ENCODE measurements around the gene NPC2.

Gene NPC2

DNA sequence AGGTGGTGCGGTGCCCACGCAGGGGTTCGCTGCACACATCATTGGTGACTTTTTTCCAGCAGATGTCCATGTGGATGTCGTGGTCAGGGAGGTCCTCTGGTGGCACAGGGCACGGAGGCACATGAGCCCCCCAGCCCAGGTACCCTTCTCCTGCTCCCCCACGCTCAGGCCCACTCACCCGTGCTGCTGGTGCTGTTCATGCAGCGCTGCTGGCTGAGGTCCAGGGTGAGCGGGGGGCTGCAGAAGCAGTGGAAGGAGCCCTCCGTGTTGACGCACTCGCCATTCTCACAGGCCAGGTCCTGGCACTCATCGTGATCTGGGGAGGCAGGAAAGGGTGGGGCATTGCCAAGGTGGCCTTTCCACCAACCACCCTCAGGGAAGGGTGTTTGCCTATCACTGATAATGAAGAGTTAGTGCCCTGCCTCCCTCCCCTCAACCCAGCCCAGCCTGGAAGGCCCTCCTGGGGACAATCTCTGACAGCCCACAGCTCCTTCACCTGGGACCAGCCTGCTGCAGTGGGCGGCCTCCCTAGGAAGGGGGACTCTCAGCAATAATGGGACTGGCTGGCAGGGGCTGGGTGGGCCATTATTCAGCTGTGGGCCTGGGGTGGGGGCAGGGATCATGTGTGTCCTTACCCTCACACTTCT, 10.3 kb upstream of the NPC2 start:
- DNase-seq (ENCODE audit: low read depth, low spot score), result no peak

- DNase-seq (ENCODE audit: low read depth, low spot score), result no peak
These were observed 9.3 kb upstream of the NPC2 start for GRCh38 chr14:74502236-74503019.

DNA sequence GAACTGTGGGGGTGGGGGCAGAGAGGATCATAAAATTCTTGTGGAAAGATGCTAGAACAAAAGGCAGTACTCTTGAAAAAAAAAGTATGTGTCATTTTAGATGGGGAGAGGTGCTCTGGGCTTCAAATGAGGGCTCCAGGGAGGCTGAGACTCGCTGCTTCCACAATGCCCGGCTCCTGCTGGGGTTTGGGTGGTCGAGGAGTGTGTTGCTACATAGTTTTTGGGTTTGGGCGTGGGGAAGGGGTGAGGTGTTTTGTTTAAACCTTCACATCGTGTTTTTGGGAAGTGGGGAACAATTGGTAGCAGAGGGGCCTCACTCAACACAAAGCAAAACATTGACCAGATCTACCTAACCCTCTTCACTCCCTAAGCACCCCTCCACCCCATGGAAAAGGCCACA, 8.6 kb upstream of the NPC2 start:
- no peak for DNase-seq (ENCODE audit: low read depth, low spot score)

- DNase-seq (ENCODE audit: low read depth, low spot score), result no peak
These were observed 8.1 kb upstream of the NPC2 start for GRCh38 chr14:74501135-74501614.

DNA sequence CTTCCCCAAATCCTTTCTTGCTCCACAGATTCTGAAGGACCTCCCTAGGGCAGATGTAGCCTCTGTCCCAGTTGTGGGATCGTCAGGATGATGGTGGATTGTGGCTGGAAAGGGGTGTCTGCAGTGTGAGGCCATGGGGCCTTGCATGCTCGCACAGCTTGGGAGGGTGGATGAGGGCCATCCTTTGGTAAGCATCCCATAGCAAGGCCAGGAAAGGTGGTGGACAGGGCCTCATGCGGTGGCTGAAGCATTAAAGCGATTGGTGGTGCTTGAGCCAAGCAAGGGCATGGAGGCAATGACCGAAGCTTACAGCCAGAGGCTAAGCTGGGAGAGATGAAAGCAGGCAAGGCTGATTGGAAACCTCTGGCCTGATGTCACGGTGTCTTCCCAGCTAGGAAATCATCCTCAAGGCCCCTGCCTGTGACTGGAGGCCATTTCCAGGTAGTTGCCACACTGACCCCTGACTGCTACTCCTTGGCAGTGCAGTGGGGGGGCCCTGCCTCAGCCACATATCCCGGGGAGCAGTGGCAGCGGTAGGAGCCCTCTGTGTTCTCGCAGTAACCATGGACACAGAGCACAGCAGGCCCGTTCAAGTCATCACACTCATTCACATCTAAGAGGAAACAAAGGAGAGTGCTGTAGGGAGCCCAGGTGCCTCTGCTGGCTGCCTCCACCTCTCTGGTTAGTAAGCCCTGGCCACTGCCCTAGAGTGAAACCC, 7.5 kb upstream of the NPC2 start:
- DNase-seq (ENCODE audit: low read depth, low spot score), result no peak

DNA sequence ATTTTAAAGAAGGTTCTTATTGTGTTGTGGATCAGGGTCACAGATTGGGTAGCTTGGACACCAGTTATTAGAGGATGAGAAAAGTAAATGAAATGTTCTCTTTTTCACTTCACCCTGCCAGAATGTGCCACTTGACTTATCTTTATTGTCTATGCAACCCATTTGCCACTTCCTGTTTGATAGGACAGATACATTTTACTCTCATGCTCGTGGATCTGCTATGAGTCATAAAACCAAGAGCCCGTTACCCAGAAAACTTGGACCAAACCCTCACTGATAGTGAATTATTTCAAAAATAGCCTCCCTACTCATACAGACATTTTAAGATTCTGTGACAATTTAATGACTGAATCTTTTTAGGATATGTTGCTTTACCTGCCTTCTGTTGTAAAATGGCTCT, 2.3 kb upstream of the NPC2 start:
- no peak for DNase-seq (ENCODE audit: low read depth, low spot score)

DNA sequence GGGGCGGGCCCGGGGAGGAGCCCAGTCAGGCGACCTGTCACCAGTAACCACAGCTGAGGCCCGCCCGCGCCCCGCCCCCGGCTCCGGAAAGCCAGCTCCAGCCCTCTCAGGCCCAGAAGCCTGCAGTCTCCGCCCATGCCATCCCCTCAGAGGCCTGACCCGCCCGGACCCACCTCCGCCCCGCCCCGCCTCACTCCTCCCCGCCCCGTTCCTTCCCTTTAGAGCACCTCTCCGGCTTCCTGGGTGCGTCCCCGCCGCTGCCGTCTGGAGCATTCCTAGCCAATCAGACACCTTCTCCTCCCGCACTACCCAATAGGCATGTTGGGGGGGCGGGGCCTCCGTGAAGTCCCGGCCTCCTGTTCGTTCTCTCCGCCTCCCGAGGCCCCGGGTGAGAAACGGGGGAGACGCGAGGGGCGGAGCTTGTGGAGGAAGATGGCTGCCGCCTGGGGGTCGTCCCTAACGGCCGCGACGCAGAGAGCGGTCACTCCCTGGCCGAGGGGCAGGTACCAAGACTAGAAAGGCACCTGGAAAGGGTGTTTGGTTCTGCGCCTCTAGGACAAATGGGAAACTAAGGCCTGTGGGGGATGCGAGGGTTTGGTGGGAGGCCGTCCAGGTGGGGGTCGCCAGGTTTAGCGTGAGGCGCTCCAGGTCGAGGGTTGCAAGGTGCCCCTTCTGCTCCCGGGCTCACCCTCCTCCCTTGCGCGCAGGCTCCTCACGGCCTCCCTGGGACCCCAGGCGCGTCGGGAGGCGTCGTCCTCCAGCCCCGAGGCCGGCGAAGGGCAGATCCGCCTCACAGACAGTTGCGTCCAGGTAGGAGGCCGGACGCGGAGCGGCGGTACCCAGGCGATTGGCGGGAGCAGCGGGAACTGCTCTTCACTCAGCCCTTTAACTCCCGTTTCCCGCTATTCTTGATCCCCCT, 497 bp upstream of the NPC2 start, which contains the start of gene ISCA2:
TSS of gene ISCA2 (plus strand) at position 423 of the 919 bp plus-strand sequence. CDS start at position 433, 10 bp downstream.
- peak; percentile 87 for DNase-seq (ENCODE audit: low read depth, low spot score)

GRCh38 chr14:74491956-74492775, 939 bp downstream of the NPC2 start:
- no peak for DNase-seq (ENCODE audit: low read depth, low spot score)

DNA sequence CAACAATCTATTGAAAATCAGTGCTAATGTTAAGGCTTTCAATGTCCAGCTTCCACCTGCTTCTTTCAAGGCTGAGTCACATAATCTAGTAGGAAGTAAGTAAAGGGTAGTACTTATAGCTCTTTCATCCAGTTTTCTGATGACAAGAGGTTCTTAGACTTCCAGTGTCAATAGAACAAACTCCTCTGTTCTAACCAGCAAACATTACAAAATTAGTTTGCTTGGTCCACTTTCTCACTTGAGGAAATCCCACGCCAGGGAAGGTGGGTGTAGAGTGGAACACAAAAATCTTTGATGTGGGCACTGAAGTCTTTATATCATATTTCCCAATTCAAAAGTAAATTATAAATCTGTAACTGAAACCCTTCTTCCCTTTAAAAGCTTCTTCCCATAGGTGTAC, 2.6 kb downstream of the NPC2 start:
- DNase-seq (ENCODE audit: low read depth, low spot score), result no peak

- no peak for DNase-seq (ENCODE audit: low read depth, low spot score)
These were observed 4.2 kb downstream of the NPC2 start for GRCh38 chr14:74488786-74489397.

DNA sequence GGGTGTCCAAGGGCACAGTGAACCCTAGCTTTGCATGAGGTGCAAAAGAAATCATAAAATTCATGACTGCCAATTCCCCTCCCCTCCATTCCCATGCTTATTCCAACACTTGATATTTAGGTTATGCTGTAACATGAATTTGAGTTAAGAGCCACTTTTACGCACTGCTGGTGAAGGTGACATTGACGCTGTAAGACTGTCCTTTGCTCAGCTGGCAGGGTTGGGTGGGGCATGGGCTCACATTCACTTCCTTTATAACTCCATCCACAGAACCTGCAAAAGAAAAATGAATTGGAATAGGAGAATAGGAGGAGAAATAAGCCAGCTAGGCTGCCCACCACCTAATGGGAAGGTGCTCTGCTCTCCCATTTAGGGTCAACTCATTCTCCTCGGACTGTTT, 6.9 kb downstream of the NPC2 start:
- DNase-seq (ENCODE audit: low read depth, low spot score), result no peak

DNA sequence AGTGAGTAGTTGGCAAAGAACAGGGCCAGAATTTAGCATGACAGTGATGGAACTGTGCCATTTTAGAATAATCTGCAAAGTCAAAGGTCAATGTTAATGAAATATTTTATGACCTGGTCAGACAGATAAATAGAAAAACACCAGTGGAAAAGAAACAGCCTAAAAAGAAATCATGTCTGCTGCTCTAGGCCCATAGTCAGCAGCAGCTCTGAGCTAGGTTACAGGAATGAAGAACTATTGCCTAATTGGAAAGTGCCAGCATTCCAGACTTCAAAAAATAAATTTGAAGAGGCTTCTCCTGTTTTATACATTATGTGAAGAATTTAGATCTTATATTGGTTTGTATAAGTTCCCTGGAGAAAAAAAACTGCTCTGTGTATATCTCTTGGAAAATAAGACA, 9.8 kb downstream of the NPC2 start:
- DNase-seq (ENCODE audit: low read depth, low spot score), result no peak

- no peak for DNase-seq (ENCODE audit: low read depth, low spot score)
These were observed 10.5 kb downstream of the NPC2 start for GRCh38 chr14:74482571-74482970.

DNA sequence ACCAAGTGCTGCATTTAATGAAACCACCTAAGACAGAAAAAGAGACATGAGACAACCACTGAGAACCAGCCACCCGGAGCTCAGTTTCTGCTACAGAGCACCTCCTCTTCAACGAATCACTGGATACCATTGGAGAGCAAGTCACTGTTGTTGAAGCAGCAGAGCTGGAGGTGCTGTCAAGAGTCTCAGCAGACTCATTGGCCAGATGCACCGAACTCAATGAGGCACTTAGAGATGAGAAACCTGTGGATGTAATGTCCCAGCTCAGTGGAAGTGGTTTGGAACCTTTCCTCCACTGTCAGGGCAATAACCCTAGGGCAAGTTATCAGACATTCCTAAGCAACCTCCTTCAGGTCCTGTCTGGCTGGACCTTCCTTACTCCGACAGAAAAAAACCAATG, 13.1 kb downstream of the NPC2 start:
- DNase-seq (ENCODE audit: low read depth, low spot score), result no peak

- no peak for DNase-seq (ENCODE audit: low read depth, low spot score)
These were observed 14.0 kb downstream of the NPC2 start for GRCh38 chr14:74478996-74479635.

GRCh38 chr14:74476607-74477006, 16.5 kb downstream of the NPC2 start:
- DNase-seq (ENCODE audit: low read depth, low spot score), result no peak

GRCh38 chr14:74476107-74476506, 17.0 kb downstream of the NPC2 start:
- DNase-seq (ENCODE audit: low read depth, low spot score), result no peak

DNA sequence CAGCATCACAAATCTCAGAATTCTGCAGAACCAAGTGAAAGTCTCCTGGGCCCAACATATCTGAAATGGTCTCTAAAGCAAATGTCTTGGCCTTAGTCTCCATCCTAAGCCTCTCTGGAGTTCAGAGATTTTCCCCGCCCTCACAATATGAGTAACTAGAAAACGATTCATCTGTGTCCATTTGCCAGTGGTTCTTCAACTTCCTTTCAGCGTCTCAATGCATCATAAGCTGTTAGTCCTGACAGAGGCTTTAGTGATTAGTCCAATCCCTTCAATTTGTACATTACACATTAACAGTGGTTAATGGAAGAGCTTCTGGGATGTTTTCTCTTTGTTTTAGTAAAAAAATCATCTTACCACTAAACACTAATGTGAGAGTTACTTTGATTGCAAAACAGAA, 17.4 kb downstream of the NPC2 start:
- DNase-seq (ENCODE audit: low read depth, low spot score), result no peak

- no peak for DNase-seq (ENCODE audit: low read depth, low spot score)
These were observed 18.7 kb downstream of the NPC2 start for GRCh38 chr14:74474376-74474775.

DNA sequence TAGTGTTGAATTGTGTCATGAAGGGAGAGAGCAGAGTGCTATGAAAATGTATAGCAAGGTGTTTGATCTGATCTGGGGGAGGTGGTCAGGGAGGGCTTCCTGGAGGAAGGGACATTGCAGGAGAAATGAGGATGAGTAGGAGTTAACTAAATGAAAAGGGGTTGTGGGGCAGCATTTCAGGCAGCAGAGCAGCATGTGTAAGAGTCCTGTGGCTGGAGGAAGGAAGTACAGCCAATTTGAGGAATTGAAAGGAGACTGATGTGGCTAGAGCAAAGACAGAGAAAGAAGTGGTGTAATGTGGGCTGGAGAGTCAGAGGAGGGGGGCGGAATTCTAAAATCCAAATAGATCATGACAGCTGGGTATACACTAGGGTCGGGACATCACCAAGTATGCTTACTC, 20.5 kb downstream of the NPC2 start:
- DNase-seq (ENCODE audit: low read depth, low spot score), result no peak

Measured in iPS DF 19.7 (cell line).